K562 (cell line): ENCODE data around the gene INCA1. TPM values are rescaled to one million over a fixed set of nuclear protein-coding genes. Genes with fewer than 3 reads are reported as not detected.

Source experiments
- ATF1 ChIP-seq, 2 experiments: fragments of 450-650 bp in 1 of 2; IDR thresholded peaks; 2 replicates each; pipeline ENCODE4 v1.6.1; 2016; ENCODE audit warnings: missing compliant biosample characterization in 1 of 2, missing genetic modification characterization in 1 of 2
- ATF2 ChIP-seq: sonication (generic); formaldehyde crosslinking; IDR thresholded peaks from 2 replicates; pipeline ENCODE4 v1.8.1; 2022; ENCODE audit warnings: missing genetic modification reagents
- BHLHE40 ChIP-seq: IDR thresholded peaks from 2 replicates; pipeline ENCODE4 v1.6.1; 2011; ENCODE audit warnings: low read length, improper control_type of control experiment
- CBFA2T2 ChIP-seq: fragments of 450-650 bp; conservative IDR thresholded peaks from 2 replicates; pipeline ENCODE4 v1.6.1; 2017; ENCODE audit warnings: mild to moderate bottlenecking
- IRF2 ChIP-seq: sonication (generic); formaldehyde crosslinking; IDR thresholded peaks from 2 replicates; pipeline ENCODE4 v1.8.1; 2022; ENCODE audit warnings: mild to moderate bottlenecking, missing genetic modification reagents
- MGA ChIP-seq: fragments of 450-650 bp; IDR thresholded peaks from 2 replicates; pipeline ENCODE4 v1.6.1; 2016; ENCODE audit warnings: mild to moderate bottlenecking, moderate library complexity
- MIER1 ChIP-seq: fragments of 450-650 bp; IDR thresholded peaks from 2 replicates; pipeline ENCODE4 v1.6.1; 2016; ENCODE audit warnings: antibody characterized with exemption, mild to moderate bottlenecking, low read depth
- NR1H2 ChIP-seq: sonication (generic); formaldehyde crosslinking; IDR thresholded peaks from 2 replicates; pipeline ENCODE4 v1.4.0; 2020; ENCODE audit warnings: mild to moderate bottlenecking, missing genetic modification reagents
- PCBP2 ChIP-seq: fragments of 200-400 bp; formaldehyde crosslinking; IDR thresholded peaks from 2 replicates; pipeline ENCODE4 v1.6.1; 2018; ENCODE audit warnings: low read length, low read depth, mild to moderate bottlenecking, moderate library complexity; ENCODE audit not compliant: poor library complexity, severe bottlenecking
- SFPQ ChIP-seq: fragments of 200-400 bp; formaldehyde crosslinking; IDR thresholded peaks from 2 replicates; pipeline ENCODE4 v1.6.1; 2017; ENCODE audit warnings: mild to moderate bottlenecking, low read depth, low read length, moderate library complexity
- SMARCB1 ChIP-seq: IDR thresholded peaks from 2 replicates; pipeline ENCODE4 v1.6.1; 2011; ENCODE audit warnings: improper control_type of control experiment, low read depth; ENCODE audit not compliant: insufficient read length
- SMC3 ChIP-seq: conservative IDR thresholded peaks from 2 replicates; pipeline ENCODE4 v1.6.1; 2011; ENCODE audit warnings: low read depth, low read length, improper control_type of control experiment; ENCODE audit not compliant: insufficient read depth
- polyA plus RNA-seq, 8 experiments: library from polyadenylated mRNA; depleted of rRNA in 4 of 8; stranded (reverse) in 5 of 8; unstranded in 3 of 8; fragments of >200 nt; fragmentation: Nextera tagmentation in 2 of 8; fragmentation: Illumina TruSeq in 1 of 8; extraction: Ambion mirVana in 2 of 8; extraction: Trizol in 1 of 8; gene quantifications; 2 replicates each; pipeline versions ENCODE4 v1.2.1 to v1.2.3, GENCODE V29; 2011 to 2014; ENCODE audit warnings: inconsistent platforms in 1 of 8, missing spikeins in 1 of 8
- total RNA-seq, 7 experiments: library from RNA; depleted of rRNA in 6 of 7; stranded (reverse); fragments of >200 nt in 6 of 7; fragmentation: Illumina TruSeq in 2 of 7; extraction: Trizol in 2 of 7; gene quantifications; 2 replicates each; pipeline versions ENCODE4 v1.2.1 to v1.2.3, GENCODE V29; 2011 to 2021; ENCODE audit warnings: low replicate concordance in 1 of 7

Gene INCA1
- total and polyA plus RNA-seq, 9 of the 15 experiments (the other 6 are each of a cell fraction or from before 2014, with no cell fraction given) = 0.08 to 0.50 (median 0.13) TPM; not detected in 4

GRCh38 chr17:4939796-4940554 lies 57.3 kb downstream of the INCA1 start, which contains the start of the genes RNF167 and SLC25A11 (continued):
- no peak for TF ChIP-seq MGA
- TF ChIP-seq SMC3 = no peak
- no peak for TF ChIP-seq IRF2
- TF ChIP-seq MIER1 = no peak
- no peak for TF ChIP-seq SMARCB1
- TF ChIP-seq PCBP2 = no peak
- no peak for TF ChIP-seq NR1H2 (CRISPR knock-in tag)
- no peak for TF ChIP-seq SFPQ
- no peak for TF ChIP-seq ATF2 (CRISPR knock-in tag)
- TF ChIP-seq CBFA2T2 = no peak
- TF ChIP-seq ATF1 (CRISPR knock-in tag; IDR thresholded peaks at IDR 0.05) = no peak
- peak; percentile 32; the same call in 1 of the 2 replicates for TF ChIP-seq ATF1 (tag; IDR thresholded peaks at IDR 0.05)
- TF ChIP-seq BHLHE40 = peak; percentile 92
